Inflammatory macrophage (primary cell): Measurements from ENCODE around the gene CST9L.
A peak's percentile ranks its signal among the peaks of the same experiment; 100 is the strongest.

ENCODE experiments used
- DNase-seq, 2 donors: peaks; one replicate each; pipeline ENCODE4 v3.0.0-alpha.2; 2020 to 2022

CST9L gene

GRCh38 chr20:23546435-23547144 lies 21.7 kb downstream of the CST9L start:
- no peak for DNase-seq

- DNase-seq: no peak
Observed at GRCh38 chr20:23544133-23544532, 24.2 kb downstream of the CST9L start.

- DNase-seq: no peak
Observed at GRCh38 chr20:23542801-23543200, 25.5 kb downstream of the CST9L start.

- peak; percentile 22 to 56 for DNase-seq
Observed at GRCh38 chr20:23541776-23542175, 26.5 kb downstream of the CST9L start.

GRCh38 chr20:23541330-23541729 lies 27.0 kb downstream of the CST9L start:
- DNase-seq: peak; percentile 18 to 86

GRCh38 chr20:23540624-23541023 lies 27.7 kb downstream of the CST9L start:
- no peak for DNase-seq

GRCh38 chr20:23537030-23537429 lies 31.3 kb downstream of the CST9L start:
- peak in 1 of 2 donors; percentile 22 for DNase-seq

GRCh38 chr20:23536328-23536974 lies 31.8 kb downstream of the CST9L start:
- no peak for DNase-seq

GRCh38 chr20:23534801-23535593 lies 33.3 kb downstream of the CST9L start:
- no peak for DNase-seq

- DNase-seq: no peak
Observed at GRCh38 chr20:23533161-23533560, 35.1 kb downstream of the CST9L start.

- no peak for DNase-seq
Observed at GRCh38 chr20:23532533-23532932, 35.8 kb downstream of the CST9L start.

- DNase-seq: no peak
Observed at GRCh38 chr20:23530937-23531567, 37.2 kb downstream of the CST9L start.

GRCh38 chr20:23528867-23529431 lies 39.3 kb downstream of the CST9L start:
- DNase-seq: no peak

- DNase-seq: no peak
Observed at GRCh38 chr20:23526850-23527249, 41.4 kb downstream of the CST9L start.

- no peak for DNase-seq
Observed at GRCh38 chr20:23524146-23524545, 44.1 kb downstream of the CST9L start.

GRCh38 chr20:23520185-23520584 lies 48.1 kb downstream of the CST9L start:
- DNase-seq: no peak

- no peak for DNase-seq
Observed at GRCh38 chr20:23519556-23519955, 48.7 kb downstream of the CST9L start.

- DNase-seq: no peak
Observed at GRCh38 chr20:23517719-23518118, 50.6 kb downstream of the CST9L start.

GRCh38 chr20:23515250-23515939 lies 52.9 kb downstream of the CST9L start:
- DNase-seq: no peak

GRCh38 chr20:23514848-23515247 lies 53.4 kb downstream of the CST9L start:
- no peak for DNase-seq
